HG03135 (cell line): Measurements from ENCODE around the gene SLC47A2.
A peak's percentile ranks its signal among the peaks of the same experiment; 100 is the strongest.
"Not testable (repeated sequence)": the region's sequence is repeated elsewhere in the genome, so short reads cannot be mapped to it uniquely, and the experiment has no call there.

ENCODE experiments used
- ATAC-seq: cut with Tn5 transposase; IDR thresholded peaks from one replicate; pipeline ENCODE4 v1.9.1; 2021; ENCODE audit warnings: mild to moderate bottlenecking, moderate library complexity; ENCODE audit not compliant: unreplicated experiment

SLC47A2 gene

GRCh38 chr17:19716108-19717030, at the start of gene SLC47A2:
Gene SLC47A2 (minus strand): TSS chr17:19716584. CDS start chr17:19716555, 29 bp downstream.
- no peak for ATAC-seq

GRCh38 chr17:19766016-19766415, 49.6 kb upstream of the SLC47A2 start:
- peak; percentile 8 for ATAC-seq

DNA sequence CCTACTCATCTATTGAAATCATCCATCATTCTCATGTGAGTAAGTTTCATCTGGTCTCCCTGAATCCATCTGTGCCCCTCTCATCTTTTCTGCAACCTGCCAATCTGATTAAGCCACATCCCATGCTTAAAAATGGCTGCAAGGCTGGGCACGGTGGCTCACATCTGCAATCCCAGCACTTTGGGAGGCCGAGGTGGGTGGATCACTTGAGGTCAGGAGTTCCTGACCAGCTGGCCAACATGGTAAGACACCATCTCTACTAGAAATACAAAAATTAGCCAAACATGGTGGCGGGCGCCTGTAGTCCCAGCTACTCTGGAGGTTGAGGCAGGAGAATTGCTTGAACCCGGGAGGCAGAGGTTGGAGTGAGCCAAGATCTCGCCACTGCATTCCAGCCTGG, 47.6 kb upstream of the SLC47A2 start:
- ATAC-seq, result not testable (repeated sequence)

- no peak for ATAC-seq
These were observed 47.0 kb upstream of the SLC47A2 start for GRCh38 chr17:19763416-19763815.

GRCh38 chr17:19762515-19762961, 46.2 kb upstream of the SLC47A2 start:
- no peak for ATAC-seq

DNA sequence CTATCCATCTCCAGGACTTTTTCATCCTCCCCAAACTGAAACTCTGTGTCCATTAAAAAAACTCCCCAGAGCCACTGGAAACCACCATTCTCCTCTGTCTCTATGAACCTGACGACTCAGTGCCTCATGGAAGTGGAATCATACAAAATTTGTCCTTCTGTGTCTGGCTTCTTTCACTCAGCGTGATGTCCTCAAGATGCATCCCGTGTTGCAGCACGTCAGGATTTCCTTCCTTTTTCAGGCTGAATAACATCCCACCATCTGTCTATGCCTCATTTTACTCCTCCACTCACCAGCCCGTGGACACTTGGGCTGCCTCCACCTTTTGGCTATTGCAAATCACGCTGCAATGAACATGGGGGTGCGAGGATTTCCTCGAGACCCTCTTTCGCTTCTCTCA, 44.4 kb upstream of the SLC47A2 start:
- no peak for ATAC-seq

GRCh38 chr17:19759568-19760549, 43.5 kb upstream of the SLC47A2 start:
- no peak for ATAC-seq

DNA sequence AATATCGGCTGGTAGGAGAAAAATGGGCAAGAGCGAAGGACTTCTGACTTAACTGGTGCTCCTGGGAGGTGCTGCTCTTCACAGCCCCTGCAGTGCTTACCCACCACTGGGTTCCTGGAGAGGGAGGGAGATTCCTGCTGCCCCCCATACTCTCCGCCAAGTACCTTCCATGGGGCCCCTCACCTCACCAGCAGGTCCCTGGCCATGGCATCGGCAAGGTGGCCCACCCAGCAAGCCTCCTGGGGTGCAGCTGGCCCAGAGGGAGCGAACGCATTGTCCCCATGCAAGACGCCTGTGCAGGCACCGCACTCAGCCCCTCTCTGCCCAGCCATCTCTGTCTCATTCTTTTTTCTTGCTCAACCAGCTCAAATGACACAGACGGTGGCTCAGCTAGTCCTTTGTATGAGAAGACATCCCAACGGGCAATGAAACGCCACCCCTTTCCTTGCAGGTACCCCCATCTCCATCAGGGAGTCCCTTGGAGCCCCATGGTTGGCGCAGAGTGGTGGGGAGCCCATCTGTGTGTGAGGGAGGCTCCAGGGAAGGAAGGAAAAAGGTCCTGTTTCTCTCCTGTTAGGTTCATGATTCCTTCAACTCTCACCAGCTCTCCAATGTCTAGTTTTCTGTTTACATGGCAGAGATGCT, 41.3 kb upstream of the SLC47A2 start:
- no peak for ATAC-seq

GRCh38 chr17:19756546-19756945, 40.2 kb upstream of the SLC47A2 start:
- ATAC-seq, result no peak

GRCh38 chr17:19755821-19756510, 39.6 kb upstream of the SLC47A2 start:
- ATAC-seq, result no peak

- ATAC-seq, result no peak
These were observed 39.0 kb upstream of the SLC47A2 start for GRCh38 chr17:19755392-19755791.

- no peak for ATAC-seq
These were observed 37.5 kb upstream of the SLC47A2 start for GRCh38 chr17:19753661-19754463.

- no peak for ATAC-seq
These were observed 36.7 kb upstream of the SLC47A2 start for GRCh38 chr17:19753051-19753509.

GRCh38 chr17:19752216-19753050, 36.0 kb upstream of the SLC47A2 start:
- ATAC-seq, result no peak

DNA sequence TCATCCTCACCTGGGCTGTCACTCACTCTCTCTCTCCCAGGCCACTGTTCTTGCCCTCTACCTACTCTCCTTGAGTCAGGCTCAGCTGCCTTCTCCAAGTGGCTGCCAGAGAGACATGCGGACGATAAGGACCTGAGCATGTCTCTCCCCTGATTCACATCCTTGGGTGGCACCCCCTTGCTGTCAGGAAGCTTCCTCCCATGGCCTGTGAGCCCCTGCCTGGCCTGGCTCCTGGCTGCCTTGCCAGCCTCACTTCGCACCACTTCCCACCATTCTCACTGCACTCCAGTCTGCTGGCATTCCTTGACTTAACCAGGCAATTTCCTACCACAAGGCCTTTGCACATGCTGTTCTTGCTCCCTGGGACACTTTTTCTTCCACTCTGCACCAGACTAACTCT, 34.5 kb upstream of the SLC47A2 start:
- no peak for ATAC-seq

- no peak for ATAC-seq
These were observed 33.7 kb upstream of the SLC47A2 start for GRCh38 chr17:19750020-19750572.

DNA sequence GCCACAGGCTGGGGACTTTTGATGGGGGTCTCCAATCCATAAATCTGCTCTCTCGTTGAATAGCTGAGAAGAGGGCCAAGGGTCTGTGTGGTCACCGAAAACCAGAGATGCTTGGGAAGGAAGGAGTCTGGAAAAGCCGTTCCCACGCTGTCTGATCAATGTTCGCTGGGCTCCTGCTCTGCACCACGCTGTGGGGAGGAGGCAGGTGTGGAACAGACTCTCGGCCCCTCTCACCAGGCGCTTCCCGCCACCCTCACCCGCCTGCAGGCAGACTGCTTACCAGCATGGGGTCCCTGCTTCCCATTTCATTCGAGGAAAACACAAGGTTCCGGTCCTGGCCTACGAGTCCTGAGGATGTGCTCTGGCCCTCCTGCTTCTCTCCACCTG, 32.4 kb upstream of the SLC47A2 start:
- ATAC-seq, result no peak
